GM23248 (cell line): ENCODE results near the gene CNP.

Source experiments
- EZH2 ChIP-seq: fragments of 200-600 bp; sonication (generic); IDR thresholded peaks from 2 replicates; pipeline ENCODE4 v1.6.1; 2018; ENCODE audit warnings: antibody characterized with exemption, mild to moderate bottlenecking; ENCODE audit not compliant: insufficient read depth, poor library complexity, severe bottlenecking
- EZH2phosphoT487 ChIP-seq: fragments of 200-600 bp; sonication (generic); IDR thresholded peaks from 2 replicates; pipeline ENCODE4 v1.6.1; 2018; ENCODE audit warnings: antibody characterized with exemption, moderate library complexity, mild to moderate bottlenecking, low read depth; ENCODE audit not compliant: insufficient read depth

DNA sequence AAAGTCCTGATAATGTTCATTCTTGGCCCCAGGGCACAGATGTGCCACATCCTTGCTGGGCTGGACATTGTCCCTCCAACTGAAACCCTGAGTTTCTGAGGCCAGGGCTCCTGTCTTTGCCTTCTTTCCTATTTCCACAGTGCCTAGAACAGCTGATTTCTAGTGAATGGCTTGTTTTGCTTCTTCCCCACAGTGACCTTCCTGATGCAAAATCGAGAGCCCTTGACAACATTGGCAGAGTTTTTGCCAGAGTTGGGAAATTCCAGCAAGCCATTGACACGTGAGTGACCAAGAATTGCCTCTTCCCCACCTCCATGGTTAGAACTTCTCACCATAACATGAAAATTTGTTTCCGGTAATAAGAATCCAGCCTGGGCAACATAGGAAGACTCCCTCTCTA is 21.7 kb upstream of the CNP start:
- no peak for TF ChIP-seq EZH2
- no peak for TF ChIP-seq EZH2phosphoT487
